ENCODE data around the gene PAPSS1. TPM values are rescaled to one million over a fixed set of nuclear protein-coding genes. Genes with fewer than 3 reads are reported as not detected.
A peak's percentile ranks its signal among the peaks of the same experiment; 100 is the strongest.

The PAPSS1 gene
- total and polyA plus RNA-seq, 2 donors (not counting 1 experiment from before 2014, with no cell fraction given) = 59.9 to 70.3 TPM

GRCh38 chr4:107564326-107564725 lies 155.7 kb downstream of the PAPSS1 start:
- no peaks in the 10 kb centered on the region for H3K27me3 ChIP-seq (ENCODE audit: control insufficient read depth, insufficient read depth, low read length)
- no peak for TF ChIP-seq EZH2 (IDR thresholded peaks at IDR 0.05; ENCODE audit: low read length, missing control alignments)
- TF ChIP-seq, protein P1, sequence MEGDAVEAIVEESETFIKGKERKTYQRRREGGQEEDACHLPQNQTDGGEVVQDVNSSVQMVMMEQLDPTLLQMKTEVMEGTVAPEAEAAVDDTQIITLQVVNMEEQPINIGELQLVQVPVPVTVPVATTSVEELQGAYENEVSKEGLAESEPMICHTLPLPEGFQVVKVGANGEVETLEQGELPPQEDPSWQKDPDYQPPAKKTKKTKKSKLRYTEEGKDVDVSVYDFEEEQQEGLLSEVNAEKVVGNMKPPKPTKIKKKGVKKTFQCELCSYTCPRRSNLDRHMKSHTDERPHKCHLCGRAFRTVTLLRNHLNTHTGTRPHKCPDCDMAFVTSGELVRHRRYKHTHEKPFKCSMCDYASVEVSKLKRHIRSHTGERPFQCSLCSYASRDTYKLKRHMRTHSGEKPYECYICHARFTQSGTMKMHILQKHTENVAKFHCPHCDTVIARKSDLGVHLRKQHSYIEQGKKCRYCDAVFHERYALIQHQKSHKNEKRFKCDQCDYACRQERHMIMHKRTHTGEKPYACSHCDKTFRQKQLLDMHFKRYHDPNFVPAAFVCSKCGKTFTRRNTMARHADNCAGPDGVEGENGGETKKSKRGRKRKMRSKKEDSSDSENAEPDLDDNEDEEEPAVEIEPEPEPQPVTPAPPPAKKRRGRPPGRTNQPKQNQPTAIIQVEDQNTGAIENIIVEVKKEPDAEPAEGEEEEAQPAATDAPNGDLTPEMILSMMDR (conservative IDR thresholded peaks at IDR 0.05 in 1 of 2, IDR thresholded peaks at IDR 0.05 in 1 of 2; ENCODE audit: low read depth in 1 of 2, low read length in 2 of 2) = no peak
- H3K27ac ChIP-seq (ENCODE audit: insufficient read depth, low read length) = no peak overlapping the region
- H2AFZ ChIP-seq (ENCODE audit: low read length) = no peak overlapping the region
- DNase-seq (ENCODE audit: low read depth in 2 of 2) = peak; percentile 10 to 71
- no peak overlapping the region for H3K9ac ChIP-seq (ENCODE audit: insufficient read depth, low read length)
- H3K36me3 ChIP-seq (ENCODE audit: control insufficient read depth, insufficient read depth, low read length) = no peaks in the 10 kb centered on the region
- no peaks in the 10 kb centered on the region for H3K9me3 ChIP-seq (ENCODE audit: control insufficient read depth, insufficient read depth, low read depth, low read length)
- H3K4me2 ChIP-seq (ENCODE audit: extremely low read depth, insufficient read depth, low read length) = no peak overlapping the region
- H3K4me1 ChIP-seq (ENCODE audit: control insufficient read depth, extremely low read depth, insufficient read depth, low read length) = no peaks in the 10 kb centered on the region
- no peaks in the 10 kb centered on the region for H4K20me1 ChIP-seq (ENCODE audit: control insufficient read depth, extremely low read depth, insufficient read depth, low read length)
- H3K4me3 ChIP-seq (replicated peaks in 1 of 4; ENCODE audit: control extremely low read depth in 1 of 4, insufficient read depth in 1 of 4, low read depth in 3 of 4, low read length in 4 of 4) = no peak overlapping the region
- H3K79me2 ChIP-seq (ENCODE audit: control insufficient read depth, insufficient read depth, low read length) = no peaks in the 10 kb centered on the region

Other genes with a start within 250 kb of the PAPSS1 start
- gene SGMS2, start 104.7 kb upstream of the PAPSS1 start, total RNA-seq = 63.7 and 70.4 TPM in 2 replicates
- 45.4 and 82.7 TPM in 2 replicates for gene SGMS2, start 104.7 kb upstream of the PAPSS1 start, polyA plus RNA-seq
- gene CYP2U1, start 211.3 kb upstream of the PAPSS1 start, total RNA-seq = 21.3 and 24.3 TPM in 2 replicates
- 12.0 and 15.5 TPM in 2 replicates for gene CYP2U1, start 211.3 kb upstream of the PAPSS1 start, polyA plus RNA-seq

Data from fibroblast of lung (primary cell).